CD14-positive monocyte (primary cell): ENCODE measurements around the gene TLX1. TPM values are rescaled to one million over a fixed set of nuclear protein-coding genes. Genes with fewer than 3 reads are reported as not detected.
A peak's percentile ranks its signal among the peaks of the same experiment; 100 is the strongest.

Source experiments
- DNase-seq, 3 donors: peaks; one replicate each; pipeline ENCODE4 v3.0.0-alpha.2; 2011 to 2022
- H2AFZ ChIP-seq: 2 replicates; pipeline ENCODE4 v1.6.0; 2012; ENCODE audit warnings: mild to moderate bottlenecking, low read depth, low read length, inconsistent platforms; ENCODE audit not compliant: insufficient read depth, poor library complexity, severe bottlenecking
- H3K27ac ChIP-seq, 2 donors: 1 replicate in 1 of 2; 2 replicates in 1 of 2; pipeline ENCODE4 v1.5.1; 2012 to 2013; ENCODE audit warnings: low read length in 2 of 2, control low read depth in 1 of 2, inconsistent platforms in 1 of 2, low read depth in 1 of 2, mild to moderate bottlenecking in 1 of 2
- H3K27me3 ChIP-seq, 2 donors: one replicate each; pipeline versions ENCODE4 v1.6.0 to v1.6.1; 2011 to 2013; ENCODE audit warnings: low read length in 2 of 2; ENCODE audit not compliant: control insufficient read depth in 2 of 2, insufficient read depth in 2 of 2
- H3K36me3 ChIP-seq, 2 donors: replicated peaks in 1 of 2; 1 replicate in 1 of 2; 2 replicates in 1 of 2; pipeline versions ENCODE4 v1.5.1 to v1.6.1; 2012 to 2013; ENCODE audit warnings: low read length in 2 of 2, control low read depth in 1 of 2, inconsistent platforms in 1 of 2, mild to moderate bottlenecking in 1 of 2; ENCODE audit not compliant: insufficient read depth in 2 of 2, control insufficient read depth in 1 of 2
- H3K4me1 ChIP-seq, 2 donors: 1 replicate in 1 of 2; 2 replicates in 1 of 2; pipeline versions ENCODE4 v1.5.1 to v1.6.1; 2012 to 2013; ENCODE audit warnings: low read length in 2 of 2, control low read depth in 1 of 2, inconsistent platforms in 1 of 2, mild to moderate bottlenecking in 1 of 2, moderate library complexity in 1 of 2; ENCODE audit not compliant: insufficient read depth in 2 of 2, control insufficient read depth in 1 of 2
- H3K4me2 ChIP-seq: replicated peaks from 2 replicates; pipeline ENCODE3; 2012; ENCODE audit warnings: low read length, moderate library complexity, mild to moderate bottlenecking; ENCODE audit not compliant: poor library complexity, severe bottlenecking; ENCODE audit errors: extremely low read depth
- H3K4me3 ChIP-seq, 3 experiments: fragments of 200-600 bp in 1 of 3; sonication (generic) in 1 of 3; replicated peaks in 1 of 3; 1 replicate in 2 of 3; 2 replicates in 1 of 3; pipeline ENCODE4 v1.5.1; 2011 to 2013; ENCODE audit warnings: low read length in 3 of 3, mild to moderate bottlenecking in 3 of 3, control low read depth in 2 of 3, low read depth in 2 of 3, inconsistent platforms in 1 of 3, moderate library complexity in 1 of 3
- H3K79me2 ChIP-seq: 2 replicates; pipeline ENCODE4 v1.6.0; 2012; ENCODE audit warnings: mild to moderate bottlenecking, control low read depth, inconsistent platforms, low read length, moderate library complexity; ENCODE audit not compliant: insufficient read depth
- H3K9ac ChIP-seq: 2 replicates; pipeline ENCODE4 v1.6.0; 2017; ENCODE audit warnings: low read length, mild to moderate bottlenecking; ENCODE audit not compliant: insufficient read depth, poor library complexity, severe bottlenecking
- H3K9me3 ChIP-seq, 2 donors: replicated peaks in 1 of 2; 1 replicate in 1 of 2; 2 replicates in 1 of 2; pipeline versions ENCODE4 v1.5.1 to v1.6.1; 2012 to 2013; ENCODE audit warnings: low read length in 2 of 2, control low read depth in 1 of 2; ENCODE audit not compliant: control insufficient read depth in 1 of 2, insufficient read depth in 1 of 2
- H4K20me1 ChIP-seq: 2 replicates; pipeline ENCODE4 v1.6.0; 2012; ENCODE audit warnings: mild to moderate bottlenecking, low read length, control low read depth, moderate library complexity; ENCODE audit not compliant: insufficient read depth
- H3K27ac Mint-ChIP-seq, 7 donors: one replicate each; pipeline ENCODE4 v1.8.0; 2020; ENCODE audit warnings: mild to moderate bottlenecking in 7 of 7, mixed read lengths in 7 of 7, moderate library complexity in 6 of 7, inconsistent platforms in 2 of 7
- H3K27me3 Mint-ChIP-seq, 3 donors: one replicate each; pipeline ENCODE4 v1.8.0; 2021 to 2022; ENCODE audit warnings: low read depth in 3 of 3, mild to moderate bottlenecking in 3 of 3, mixed read lengths in 3 of 3, moderate library complexity in 3 of 3, inconsistent platforms in 1 of 3
- H3K36me3 Mint-ChIP-seq, 2 donors: one replicate each; pipeline ENCODE4 v1.8.0; 2020; ENCODE audit warnings: mixed read lengths in 2 of 2, inconsistent platforms in 1 of 2, mild to moderate bottlenecking in 1 of 2
- H3K4me1 Mint-ChIP-seq: one replicate; pipeline ENCODE4 v1.8.0; 2020; ENCODE audit warnings: mild to moderate bottlenecking, mixed read lengths
- H3K4me3 Mint-ChIP-seq, 2 donors: one replicate each; pipeline ENCODE4 v1.8.0; 2020; ENCODE audit warnings: mild to moderate bottlenecking in 2 of 2, mixed read lengths in 2 of 2, moderate library complexity in 1 of 2
- H3K9me3 Mint-ChIP-seq, 7 donors: one replicate each; pipeline ENCODE4 v1.8.0; 2020 to 2022; ENCODE audit warnings: mixed read lengths in 7 of 7, mild to moderate bottlenecking in 6 of 7, moderate library complexity in 6 of 7, inconsistent platforms in 2 of 7
- WGBS: methylation state at CpG from one replicate; pipeline ENCODE4 v1.1.5; 2013; ENCODE audit warnings: missing lambda C conversion rate; ENCODE audit not compliant: insufficient coverage; 5-methylcytosine and 5-hydroxymethylcytosine counted together
- intact Hi-C, 2 donors: fragments of 100-400 bp; cut with micrococcal nuclease; formaldehyde crosslinking; loops; one replicate each; pipeline versions ENCODE4 v1.15.0 to v1.15.1; 2023
- polyA plus RNA-seq, 3 donors: library from polyadenylated mRNA; depleted of rRNA in 1 of 3; unstranded in 2 of 3; stranded (reverse) in 1 of 3; fragments of 300-500 nt in 2 of 3; fragments of >200 nt in 1 of 3; fragmentation: Illumina TruSeq in 2 of 3; gene quantifications; 1 replicate in 2 of 3; 2 replicates in 1 of 3; pipeline ENCODE4 v1.2.3, GENCODE V29; 2012 to 2021
- TF ChIP-seq, protein P1 (sequence below): fragments of 200-600 bp; IDR thresholded peaks from one replicate; pipeline ENCODE4 v1.8.0; 2022; ENCODE audit warnings: antibody characterized with exemption, mild to moderate bottlenecking

The TLX1 gene
- polyA plus RNA-seq, 3 donors = not detected

DNA sequence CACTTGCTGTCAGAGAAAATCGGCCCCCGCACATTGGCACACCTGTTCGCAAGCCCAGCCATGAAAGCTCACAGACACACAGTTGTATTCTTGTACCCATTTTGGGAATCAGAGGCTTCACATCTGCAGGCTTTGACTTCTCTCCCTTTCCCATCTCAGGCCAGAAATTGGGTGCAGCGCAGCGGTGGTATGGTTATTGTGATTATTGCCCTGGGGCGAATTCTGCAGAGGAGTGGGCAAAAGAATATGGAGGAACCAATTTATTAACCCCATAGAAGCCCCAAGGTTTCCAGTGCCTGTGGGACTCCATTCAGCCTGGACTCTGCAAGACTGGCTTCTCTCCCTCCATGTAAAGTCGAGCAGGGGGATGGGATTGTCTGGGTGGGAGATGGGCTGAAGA lies 14.0 kb downstream of the TLX1 start:
- TF ChIP-seq, protein P1, sequence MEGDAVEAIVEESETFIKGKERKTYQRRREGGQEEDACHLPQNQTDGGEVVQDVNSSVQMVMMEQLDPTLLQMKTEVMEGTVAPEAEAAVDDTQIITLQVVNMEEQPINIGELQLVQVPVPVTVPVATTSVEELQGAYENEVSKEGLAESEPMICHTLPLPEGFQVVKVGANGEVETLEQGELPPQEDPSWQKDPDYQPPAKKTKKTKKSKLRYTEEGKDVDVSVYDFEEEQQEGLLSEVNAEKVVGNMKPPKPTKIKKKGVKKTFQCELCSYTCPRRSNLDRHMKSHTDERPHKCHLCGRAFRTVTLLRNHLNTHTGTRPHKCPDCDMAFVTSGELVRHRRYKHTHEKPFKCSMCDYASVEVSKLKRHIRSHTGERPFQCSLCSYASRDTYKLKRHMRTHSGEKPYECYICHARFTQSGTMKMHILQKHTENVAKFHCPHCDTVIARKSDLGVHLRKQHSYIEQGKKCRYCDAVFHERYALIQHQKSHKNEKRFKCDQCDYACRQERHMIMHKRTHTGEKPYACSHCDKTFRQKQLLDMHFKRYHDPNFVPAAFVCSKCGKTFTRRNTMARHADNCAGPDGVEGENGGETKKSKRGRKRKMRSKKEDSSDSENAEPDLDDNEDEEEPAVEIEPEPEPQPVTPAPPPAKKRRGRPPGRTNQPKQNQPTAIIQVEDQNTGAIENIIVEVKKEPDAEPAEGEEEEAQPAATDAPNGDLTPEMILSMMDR = no peak
- H3K36me3 ChIP-seq = no peaks in the 10 kb centered on the region

DNA sequence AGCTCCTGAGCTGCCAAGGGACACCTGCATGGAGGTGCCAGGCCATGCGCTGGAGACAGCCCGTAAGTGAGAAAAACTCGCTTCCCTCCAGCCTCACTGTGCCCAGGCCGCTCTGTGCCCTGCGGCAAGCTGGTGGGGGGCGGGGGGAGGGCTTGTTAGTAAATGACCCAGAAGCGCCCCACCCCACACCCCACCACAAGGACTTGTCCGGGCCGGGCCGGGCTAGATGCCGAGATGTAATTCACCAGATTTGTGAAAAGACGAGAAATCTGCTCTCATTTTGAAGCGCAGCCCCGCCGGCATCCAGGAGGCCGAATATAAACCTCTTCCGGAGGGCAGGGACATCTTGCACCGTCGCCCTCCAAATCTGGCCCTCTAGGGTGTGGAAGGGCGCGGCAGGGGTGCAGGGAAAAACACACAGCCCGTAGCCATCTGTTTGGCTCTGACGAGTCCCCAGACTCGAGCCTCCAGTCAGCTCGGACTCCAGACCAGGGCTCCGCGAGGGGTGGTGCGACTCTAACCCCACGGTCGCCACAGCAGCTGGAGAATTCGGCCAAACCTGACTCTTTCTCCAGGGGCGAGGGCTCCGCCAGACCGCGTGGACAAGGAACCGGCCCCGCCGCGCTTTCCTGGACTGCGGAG lies 14.8 kb downstream of the TLX1 start:
- WGBS = 7% methylated on average over 32 of the region's 40 CpGs
- Histone ChIP-seq H3K4me1 (peaks cover 0 to 5% of the 10 kb centered on the region in 2 donors), H3K4me2 (no peak overlapping the region), H3K9ac (no peak overlapping the region), H3K9me3 (peaks cover 0 to 62% of the 10 kb centered on the region in 2 donors), H3K27ac (no peak overlapping the region), H3K36me3 (no peaks in the 10 kb centered on the region), H3K79me2 (no peaks in the 10 kb centered on the region), H3K4me3 (no peak overlapping the region), H2AFZ (no peak overlapping the region), H3K27me3 (peaks cover 85 to 97% of the 10 kb centered on the region in 2 donors), H4K20me1 (no peaks in the 10 kb centered on the region)
- DNase-seq = no peak
- Mint-ChIP-seq H3K9me3 (peaks cover 0 to 24% (median 11%) of the 10 kb centered on the region in 7 donors), H3K4me3 (peak overlapping the region in 1 of 2 donors; percentile 71), H3K4me1 (peaks cover 4% of the 10 kb centered on the region), H3K27ac (no peak overlapping the region), H3K27me3 (peaks cover 94 to 99% (median 96%) of the 10 kb centered on the region in 3 donors), H3K36me3 (no peaks in the 10 kb centered on the region)
- TF ChIP-seq, protein P1 = no peak
- intact Hi-C loops = no loop called here

More for the DNA sequence above, 14.0 kb downstream of the TLX1 start:
- Mint-ChIP-seq H3K36me3 (no peaks in the 10 kb centered on the region), H3K9me3 (peaks cover 0 to 27% (median 9%) of the 10 kb centered on the region in 7 donors), H3K27ac (peak overlapping the region in 1 of 7 donors; percentile 68), H3K4me1 (peaks cover 7% of the 10 kb centered on the region), H3K27me3 (peaks cover 94 to 99% (median 97%) of the 10 kb centered on the region in 3 donors), H3K4me3 (peak overlapping the region in 1 of 2 donors; percentile 71)
- no peak overlapping the region for H2AFZ ChIP-seq
- no peaks in the 10 kb centered on the region for H3K79me2 ChIP-seq
- no peak overlapping the region for H3K4me3 ChIP-seq
- peaks cover 87 to 99% of the 10 kb centered on the region in 2 donors for H3K27me3 ChIP-seq
- no peak overlapping the region for H3K9ac ChIP-seq
- H3K4me1 ChIP-seq = peaks cover 0 to 5% of the 10 kb centered on the region in 2 donors
- intact Hi-C loops = no loop called here
- no peaks in the 10 kb centered on the region for H4K20me1 ChIP-seq
- peaks cover 0 to 67% of the 10 kb centered on the region in 2 donors for H3K9me3 ChIP-seq
- WGBS = 71% methylated on average over 3 of the region's 7 CpGs
- H3K4me2 ChIP-seq = no peak overlapping the region
- no peak for DNase-seq
- H3K27ac ChIP-seq = no peak overlapping the region
